GM12874 (cell line): ENCODE results near the gene ZNF674.

Experiments
- CTCF ChIP-seq: IDR thresholded peaks from 2 replicates; pipeline ENCODE4 v1.5.1; 2011; ENCODE audit warnings: low read depth, mild to moderate bottlenecking, control low read depth, low read length, moderate library complexity; ENCODE audit not compliant: insufficient read depth

Gene ZNF674

GRCh38 chrX:46477435-46477834, 67.8 kb downstream of the ZNF674 start:
- no peak for TF ChIP-seq CTCF

- TF ChIP-seq CTCF = no peak
These were observed 80.0 kb downstream of the ZNF674 start for GRCh38 chrX:46465203-46465602.

GRCh38 chrX:46463682-46464081, 81.5 kb downstream of the ZNF674 start:
- no peak for TF ChIP-seq CTCF

- TF ChIP-seq CTCF = no peak
These were observed 83.5 kb downstream of the ZNF674 start for GRCh38 chrX:46461660-46462191.

GRCh38 chrX:46459603-46460002, 85.6 kb downstream of the ZNF674 start:
- TF ChIP-seq CTCF = no peak

- no peak for TF ChIP-seq CTCF
These were observed 88.9 kb downstream of the ZNF674 start for GRCh38 chrX:46456125-46456922.
